IPS-NIHi11 (cell line): ENCODE results near the gene RIPK4.
"Not testable (repeated sequence)": the region's sequence is repeated elsewhere in the genome, so short reads cannot be mapped to it uniquely, and the experiment has no call there.

ENCODE experiments used
- DNase-seq: peaks from one replicate; pipeline ENCODE4 v3.0.0; 2012; ENCODE audit warnings: mixed read lengths, low spot score

Gene RIPK4

DNA sequence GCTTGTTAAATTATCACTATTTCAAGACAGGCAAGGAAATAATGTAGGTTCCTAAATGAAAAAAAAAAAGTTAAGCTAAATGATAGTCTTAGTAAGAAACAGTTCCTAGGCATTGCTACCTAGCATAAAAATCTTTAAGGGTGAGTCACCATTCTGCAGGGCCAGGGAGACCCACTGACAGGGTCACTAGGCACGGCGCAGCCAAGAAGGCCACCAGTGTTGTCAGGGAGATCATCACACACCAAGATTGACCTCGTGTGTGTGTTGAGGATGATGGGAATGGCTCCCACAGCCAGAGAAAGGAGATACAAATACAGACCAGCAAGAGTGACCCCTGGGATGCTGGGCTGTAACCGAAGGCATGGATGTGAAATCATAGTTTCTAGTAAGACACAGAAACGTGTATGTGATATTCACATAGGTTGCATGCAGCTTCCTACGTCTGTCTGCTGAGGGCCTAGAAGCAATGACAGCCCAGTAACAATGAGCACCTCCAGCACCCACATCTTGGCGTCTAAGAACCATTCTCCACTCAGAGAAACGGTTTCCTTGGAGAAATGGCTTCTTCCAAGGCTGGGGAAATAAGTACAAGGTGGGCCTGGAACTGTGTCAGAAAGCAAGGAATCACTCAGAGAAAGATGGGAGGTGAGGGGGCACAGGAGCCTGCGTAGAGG lies 29.1 kb downstream of the RIPK4 start:
- DNase-seq = no peak

DNA sequence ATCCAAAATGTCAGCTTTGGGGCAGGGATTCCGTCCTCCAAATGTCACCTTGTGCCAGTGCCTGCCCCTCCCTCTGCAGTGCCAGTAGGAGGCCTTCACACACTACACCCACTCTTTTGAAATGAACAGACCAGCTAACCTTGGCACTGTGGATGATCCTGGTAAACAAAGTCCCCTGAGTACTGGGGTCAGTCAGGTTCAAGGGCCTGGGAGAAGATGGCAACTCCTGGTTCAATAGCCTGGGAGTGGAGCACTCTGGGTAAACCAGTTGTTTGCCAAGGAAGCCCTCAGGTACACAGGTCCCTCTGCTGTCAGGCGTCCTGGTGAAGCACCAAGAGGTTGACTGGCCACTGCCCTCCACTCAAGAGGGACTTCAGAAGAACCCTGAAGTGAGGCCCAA lies 30.4 kb downstream of the RIPK4 start:
- no peak for DNase-seq

DNA sequence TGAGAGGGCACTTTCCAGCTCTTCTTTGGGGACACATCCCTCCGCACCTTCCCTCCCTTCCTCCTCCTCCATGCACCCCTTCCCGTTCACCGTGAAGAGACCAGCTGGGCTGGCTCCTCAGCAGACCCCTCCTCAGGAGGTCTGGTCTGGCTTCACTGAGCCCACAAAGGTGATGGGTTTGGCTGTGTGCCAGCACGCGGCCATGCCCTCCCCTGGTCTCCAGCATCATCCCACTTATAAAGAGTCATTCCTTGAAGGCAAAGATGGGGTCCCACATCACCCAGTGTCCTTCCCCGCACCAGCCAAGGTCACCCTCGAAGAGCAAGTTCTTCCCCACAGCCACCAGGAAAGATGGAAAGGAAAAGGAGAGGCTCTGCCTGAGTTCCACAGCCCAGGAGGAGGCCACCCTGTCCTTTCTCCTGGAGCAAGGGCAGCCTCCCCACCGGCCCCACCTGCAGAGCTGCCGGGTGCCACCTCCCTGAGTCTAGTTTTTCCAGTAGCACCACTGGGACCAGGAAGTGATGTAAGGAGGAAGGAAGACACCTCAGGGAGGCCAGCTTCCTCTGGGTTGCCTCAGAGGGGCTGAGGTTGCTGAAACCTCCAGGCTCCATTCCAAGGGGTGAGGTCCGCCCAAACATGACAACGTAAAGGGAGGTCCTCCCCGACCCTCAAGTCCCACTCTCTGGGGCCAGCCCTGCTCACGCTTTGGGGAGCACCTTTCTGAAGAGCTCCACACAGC lies 32.7 kb downstream of the RIPK4 start:
- no peak for DNase-seq

DNA sequence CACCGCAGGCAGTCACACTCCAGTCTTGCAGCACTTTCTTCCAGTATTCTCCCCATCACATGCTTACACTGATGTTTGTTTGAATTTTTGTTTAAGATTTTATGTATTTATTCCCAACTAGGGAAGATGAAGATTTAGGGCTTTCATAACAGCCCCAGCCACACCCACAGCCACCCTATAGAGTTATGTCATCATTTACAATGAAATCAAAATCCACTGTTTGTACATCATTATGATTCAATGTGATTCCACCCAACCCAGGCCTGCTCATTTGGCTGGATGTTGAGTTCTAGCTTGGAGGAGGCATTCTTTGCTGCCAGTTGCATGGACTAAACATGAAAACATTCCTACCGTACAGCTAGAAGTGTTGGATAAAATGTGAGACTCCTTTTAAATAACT lies 35.8 kb downstream of the RIPK4 start:
- no peak for DNase-seq

DNA sequence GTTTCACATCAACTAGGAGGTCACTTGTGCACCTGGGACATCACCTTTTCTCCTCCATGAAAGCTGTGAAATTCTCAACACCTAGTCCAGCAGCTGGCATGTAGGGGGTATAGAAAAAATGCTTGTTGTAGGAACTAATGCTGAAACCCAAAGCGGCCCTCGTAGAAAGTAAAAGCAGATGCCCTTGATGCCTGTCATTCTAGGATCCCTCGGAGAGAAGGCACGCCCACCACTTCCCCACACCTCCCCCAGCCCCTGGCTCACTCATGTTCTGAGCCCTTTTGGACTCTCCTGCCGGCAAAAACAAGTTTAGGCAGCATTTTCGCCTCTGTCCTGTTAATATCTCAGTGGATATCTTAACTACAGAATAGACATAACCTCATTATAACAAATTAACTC lies 36.5 kb downstream of the RIPK4 start:
- DNase-seq = no peak

DNA sequence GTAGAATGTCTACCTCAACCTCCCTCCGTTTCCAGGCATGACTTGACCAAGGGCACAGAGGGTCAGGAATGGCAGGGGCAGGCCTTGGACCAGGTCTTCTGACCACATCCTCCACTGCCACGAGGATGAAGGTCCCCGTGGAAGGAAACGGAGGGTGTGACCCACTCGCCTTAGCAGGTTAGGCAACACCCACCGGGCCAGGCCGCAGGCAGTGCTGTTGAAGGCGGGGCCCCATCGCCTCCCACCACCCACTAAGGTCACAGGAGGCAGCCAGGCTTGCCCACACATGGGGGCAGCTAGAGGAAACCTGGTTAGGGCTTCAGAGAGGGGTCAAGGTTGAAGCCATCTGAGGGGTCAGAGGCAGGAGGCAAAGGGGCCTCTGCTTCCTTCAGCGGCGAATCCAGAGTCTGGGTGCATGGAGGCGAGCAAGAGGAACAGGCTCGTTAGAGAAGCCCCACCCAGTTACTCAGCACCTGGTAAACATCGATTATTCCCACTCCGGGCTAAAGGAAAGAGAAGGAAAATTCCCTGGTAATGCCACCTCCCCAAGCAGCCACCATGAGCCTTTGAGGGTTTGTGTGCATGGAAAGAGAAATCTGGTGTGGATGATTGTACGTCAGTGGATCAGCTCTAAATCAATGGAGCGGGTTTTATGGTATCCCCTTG lies 37.0 kb downstream of the RIPK4 start:
- DNase-seq = no peak

DNA sequence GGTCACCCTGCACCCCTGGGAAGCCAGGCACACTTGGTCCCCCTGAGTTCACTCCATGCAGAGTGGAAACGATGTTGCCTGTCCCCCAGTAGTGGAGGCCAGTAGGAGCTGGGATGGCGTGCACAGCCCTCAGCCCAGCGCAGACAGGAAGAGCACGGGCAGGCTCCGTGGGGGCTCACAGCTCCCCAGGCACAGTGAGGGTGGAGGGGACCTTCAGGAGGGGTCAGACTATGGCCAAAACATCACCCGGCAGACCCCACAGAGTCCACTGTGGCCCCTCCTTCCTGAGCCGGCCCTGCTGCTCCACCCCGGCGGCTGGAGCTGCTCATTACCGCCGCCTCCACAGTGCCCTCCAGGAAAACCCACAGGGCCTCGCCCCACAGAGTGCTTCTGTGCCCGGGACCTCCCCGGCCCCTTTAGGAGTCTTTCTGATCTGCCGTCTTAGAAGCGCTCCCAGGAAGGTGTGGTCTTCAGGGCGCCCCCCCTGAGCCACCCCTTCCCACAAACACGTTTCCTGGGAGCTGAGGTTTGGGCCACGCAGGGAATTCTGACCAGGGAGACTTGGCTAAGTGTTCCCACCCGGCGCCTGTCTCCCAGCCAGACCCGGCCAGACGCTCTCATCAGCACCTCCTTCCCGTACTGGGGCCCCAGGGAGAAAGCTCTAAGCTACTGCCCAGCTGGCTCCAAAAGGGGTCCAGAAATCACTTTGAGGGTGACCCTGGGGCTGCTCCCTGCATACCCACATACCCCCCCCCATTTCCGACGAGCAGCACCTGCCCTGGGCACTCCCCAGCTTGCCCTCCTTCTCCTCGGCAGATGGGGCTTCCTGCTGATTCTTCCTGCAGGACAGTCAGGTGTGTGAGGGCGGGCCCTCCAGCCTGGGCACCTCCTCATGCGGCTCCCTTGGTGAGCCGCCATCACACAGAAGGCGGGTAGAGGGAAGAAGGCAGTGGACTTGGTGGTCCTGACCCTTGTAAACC lies 38.8 kb downstream of the RIPK4 start:
- no peak for DNase-seq

DNA sequence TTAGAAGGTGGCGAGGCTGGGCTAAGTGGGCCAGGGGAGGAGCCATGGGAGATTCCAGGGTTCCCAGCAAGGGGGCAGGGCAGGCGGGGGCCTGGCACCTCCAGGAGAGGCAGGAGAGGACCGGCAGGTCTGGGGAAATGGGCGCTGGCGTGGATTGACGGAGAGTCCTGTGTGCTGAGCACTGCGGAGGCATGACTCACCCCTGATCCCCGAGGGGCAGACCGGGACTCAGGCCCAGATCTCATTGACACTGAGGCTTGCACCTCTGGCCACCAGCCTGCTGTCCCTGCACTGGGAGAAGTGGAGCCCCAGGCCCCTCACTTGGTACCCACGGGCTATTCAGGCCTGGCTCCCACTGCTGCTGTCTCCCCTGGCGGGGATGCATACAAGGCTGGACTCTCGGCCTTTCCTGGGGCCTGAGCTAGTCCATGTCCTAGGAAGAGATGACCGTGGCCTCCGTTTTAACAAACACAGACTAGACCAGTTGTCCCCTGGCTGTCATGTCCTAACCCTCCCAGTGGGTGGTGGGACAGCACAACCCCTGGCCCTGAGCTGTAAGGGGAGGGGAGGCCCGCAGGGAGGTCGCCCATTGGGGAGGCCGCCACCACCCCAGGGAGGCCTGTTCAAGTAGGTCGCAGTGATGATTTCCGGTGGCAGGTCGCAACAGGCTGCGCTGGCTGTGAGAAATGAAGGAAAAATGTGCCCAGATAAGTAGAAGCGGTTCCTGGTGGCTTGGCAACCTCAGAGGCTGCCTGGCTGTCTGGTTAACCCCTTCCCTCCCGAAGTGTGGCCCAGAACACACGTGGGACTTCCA lies 39.7 kb downstream of the RIPK4 start:
- DNase-seq = no peak

DNA sequence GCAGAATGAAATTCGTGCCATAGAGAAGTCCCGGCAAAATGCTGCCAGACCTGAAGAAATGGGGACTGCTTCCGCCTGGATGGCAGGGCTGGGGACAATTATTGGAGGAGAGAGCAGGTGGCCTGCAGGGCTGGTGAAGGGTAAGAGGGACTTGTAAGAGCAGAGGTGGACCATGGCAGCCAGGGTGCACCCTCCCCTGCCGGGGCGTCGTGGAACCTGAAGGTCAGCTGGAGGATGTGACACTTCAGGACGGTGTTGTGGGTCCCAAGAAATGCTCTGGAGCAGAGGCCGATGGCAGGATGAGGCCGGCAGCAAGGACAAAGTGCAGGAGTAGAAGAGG lies 40.3 kb downstream of the RIPK4 start:
- DNase-seq = no peak

DNA sequence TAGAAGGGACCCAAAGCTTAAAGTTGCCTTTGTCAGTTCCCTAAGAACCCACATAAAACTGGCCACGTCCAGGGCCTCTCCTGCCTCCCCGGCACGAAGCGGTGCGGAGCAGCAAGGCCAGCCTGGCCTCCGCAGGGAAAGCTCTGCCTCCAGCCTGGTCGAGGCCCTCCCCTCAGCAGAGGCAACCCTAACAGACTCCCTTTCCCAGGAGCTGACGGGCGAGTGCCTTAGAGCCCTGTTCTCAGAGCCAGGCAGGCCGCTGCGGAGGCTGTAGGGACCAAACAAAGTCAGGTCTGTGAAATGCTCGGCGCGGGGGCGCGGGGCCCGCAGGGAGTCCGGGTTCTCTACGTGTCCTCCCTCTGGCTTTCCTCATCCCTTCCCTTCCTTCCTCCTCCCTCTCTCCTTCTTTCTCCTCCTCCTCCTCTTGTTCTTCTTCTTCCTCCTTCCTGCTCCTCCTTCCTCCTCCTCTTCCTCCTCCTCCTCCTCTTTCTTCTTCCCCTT lies 40.7 kb downstream of the RIPK4 start:
- DNase-seq = peak; percentile 51

DNA sequence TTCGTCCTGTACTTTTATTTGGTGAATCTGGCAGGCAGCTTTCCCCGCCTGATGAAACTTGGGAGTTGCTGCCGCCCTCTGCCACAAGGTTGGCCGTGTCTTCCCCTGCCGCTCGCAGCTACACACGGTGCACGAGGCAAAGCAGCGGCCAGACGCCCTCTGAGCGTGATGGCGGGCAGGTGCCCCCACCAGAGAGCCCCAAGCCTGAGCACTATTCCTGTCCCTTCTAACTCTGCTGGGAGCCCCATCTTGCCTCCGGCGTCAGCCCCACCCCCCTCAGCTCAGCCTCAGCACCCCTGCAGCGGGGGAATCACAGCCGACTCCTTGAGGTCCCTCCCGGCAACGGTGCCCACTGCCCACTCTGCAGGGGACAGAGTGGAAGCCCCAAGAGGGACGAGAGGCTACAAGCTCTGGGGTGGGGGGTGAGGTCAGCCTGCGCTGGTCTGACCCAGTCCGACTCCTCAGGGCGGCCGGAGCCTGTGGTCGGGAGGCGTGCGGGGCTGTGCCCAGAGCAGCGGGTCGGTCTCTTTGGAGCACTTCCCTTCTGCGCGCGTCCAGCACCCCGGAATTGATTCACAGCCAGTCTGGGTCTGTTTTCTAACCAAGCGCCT lies 41.3 kb downstream of the RIPK4 start:
- peak; percentile 46 for DNase-seq

DNA sequence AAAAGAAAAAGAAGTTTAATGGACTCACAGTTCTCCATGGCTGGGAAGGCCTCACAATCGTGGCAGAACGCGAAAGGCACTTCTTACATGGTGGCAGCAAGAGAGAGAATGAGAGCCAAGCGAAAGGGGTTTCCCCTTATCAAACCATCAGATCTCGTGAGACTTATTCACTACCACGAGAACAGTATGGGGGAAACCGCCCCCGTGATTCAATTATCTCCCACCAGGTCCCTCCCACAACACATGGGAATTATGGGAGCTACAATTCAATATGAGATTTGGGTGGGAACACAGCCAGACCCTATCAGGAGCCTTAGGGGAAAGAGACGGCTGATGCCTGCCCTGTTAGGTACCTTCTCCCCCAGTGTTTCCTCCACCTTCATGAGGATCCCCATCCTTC lies 43.0 kb downstream of the RIPK4 start:
- DNase-seq = not testable (repeated sequence)

DNA sequence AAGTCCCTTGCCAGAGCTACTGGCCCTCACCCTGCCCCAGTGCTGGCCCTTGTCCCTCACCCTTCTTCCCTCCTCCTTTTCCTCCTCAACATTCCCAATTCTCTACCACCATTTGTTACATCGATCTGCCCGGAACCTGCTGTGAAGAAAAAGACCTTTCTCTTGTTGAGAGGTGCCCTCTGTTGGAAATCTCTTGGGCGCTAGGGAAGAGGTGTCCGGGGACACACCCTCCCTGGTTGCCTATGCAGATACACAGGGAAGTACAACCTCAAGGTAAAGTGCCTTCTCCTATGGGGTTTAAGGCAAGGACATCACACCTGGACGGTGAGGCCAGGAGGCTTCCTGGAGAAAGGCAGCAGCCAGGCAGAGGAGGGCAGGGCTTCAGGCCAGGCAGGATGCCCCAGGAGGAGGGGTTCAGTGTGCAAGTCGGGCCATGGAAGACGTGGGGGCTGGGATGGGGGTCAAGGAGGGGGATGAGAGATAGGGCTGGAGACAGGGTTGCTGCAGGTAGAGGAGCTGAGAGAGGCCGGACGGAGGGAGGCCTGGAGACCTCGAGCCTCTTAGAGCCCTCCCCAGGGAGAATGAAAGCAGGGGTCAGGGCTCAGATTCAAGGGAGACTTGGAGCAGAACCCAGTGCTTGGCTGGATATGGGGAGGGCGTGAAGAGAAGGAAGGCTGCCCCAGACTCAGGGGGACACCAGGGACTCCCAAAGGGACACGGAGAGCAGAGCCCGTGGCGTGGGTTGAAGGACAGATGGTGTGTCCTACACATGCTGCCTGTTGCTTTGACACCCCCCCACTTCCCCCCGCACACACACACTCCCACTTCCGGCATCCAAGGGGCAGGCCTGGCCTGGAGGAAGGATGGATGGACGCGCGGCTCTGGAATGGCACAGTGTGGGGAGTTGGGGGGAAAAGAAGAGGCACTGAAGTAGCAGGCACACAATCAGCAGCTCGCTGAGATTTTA lies 44.5 kb downstream of the RIPK4 start:
- DNase-seq = no peak

DNA sequence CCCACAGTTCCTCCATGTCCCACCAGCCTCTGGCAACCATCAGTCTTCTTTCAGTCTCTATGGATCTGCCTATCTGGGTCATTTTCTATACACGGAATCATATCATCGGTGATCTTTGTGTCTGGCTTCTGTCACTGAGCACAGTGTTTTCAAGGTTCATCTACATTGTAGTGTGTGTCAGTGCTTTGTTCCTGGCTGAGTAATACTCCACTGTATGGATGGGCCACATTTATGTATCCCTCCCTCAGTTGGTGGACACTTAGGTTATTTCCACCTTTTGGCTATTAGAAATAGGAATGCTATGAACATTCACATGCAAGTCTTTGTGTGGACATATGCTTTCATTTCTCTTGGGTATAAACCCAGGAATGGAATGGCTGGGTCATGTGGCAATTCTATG lies 46.6 kb downstream of the RIPK4 start:
- DNase-seq = no peak

DNA sequence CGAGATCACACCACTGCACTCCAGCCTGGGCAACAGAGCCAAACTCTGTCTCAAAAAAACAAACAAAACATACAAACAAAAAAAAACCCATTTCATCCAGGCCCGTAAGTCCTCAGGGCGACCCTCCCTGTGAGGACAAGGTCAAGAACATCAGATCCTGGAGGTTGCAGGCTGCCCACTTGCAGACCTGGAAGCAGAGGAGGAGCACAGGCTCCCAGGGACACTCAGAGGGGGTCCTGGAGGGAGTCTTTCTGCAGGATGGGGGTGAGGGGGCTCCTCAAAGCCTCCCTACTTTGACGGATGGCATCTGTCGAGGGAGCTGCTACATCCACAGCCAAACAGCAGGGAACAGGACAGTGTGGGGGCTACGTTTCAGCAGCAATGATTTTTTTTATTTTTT lies 47.2 kb downstream of the RIPK4 start:
- DNase-seq = no peak

DNA sequence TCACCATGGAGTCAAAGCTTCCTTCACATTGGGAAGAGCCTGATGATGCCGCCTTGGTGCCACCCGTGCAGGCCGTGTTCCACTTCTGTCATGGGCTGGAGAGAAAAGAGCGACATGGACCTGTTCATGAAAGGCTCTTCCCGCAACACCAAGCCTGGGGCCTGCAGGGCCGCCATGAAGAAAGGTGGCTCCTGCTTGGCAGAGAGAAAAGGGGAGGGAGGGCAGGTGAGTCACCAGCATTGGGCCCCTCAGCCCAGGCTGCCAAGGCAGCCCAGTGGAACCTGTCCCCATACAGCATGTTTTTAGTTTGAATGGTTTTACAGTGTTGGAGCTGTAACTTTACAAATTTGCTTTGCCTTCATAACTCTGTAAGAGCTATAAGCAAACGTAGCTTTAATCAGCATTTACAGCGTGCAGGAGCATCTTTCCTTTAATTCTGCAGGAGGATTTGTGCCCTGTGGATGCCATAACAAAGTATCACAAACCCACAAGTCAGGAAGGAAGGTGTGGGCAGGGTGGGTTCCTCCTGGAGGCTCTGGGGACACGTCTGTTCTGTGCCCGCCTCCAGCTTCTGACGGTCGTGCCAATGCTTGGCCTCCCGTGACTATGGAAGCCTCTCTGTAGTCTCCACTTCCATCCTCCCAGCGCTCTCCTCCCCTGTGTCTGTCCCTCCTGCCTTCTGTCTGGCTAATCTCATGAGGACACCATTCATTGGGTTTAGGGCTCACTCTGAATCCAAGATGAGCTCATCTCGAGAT lies 49.1 kb downstream of the RIPK4 start:
- DNase-seq = no peak

DNA sequence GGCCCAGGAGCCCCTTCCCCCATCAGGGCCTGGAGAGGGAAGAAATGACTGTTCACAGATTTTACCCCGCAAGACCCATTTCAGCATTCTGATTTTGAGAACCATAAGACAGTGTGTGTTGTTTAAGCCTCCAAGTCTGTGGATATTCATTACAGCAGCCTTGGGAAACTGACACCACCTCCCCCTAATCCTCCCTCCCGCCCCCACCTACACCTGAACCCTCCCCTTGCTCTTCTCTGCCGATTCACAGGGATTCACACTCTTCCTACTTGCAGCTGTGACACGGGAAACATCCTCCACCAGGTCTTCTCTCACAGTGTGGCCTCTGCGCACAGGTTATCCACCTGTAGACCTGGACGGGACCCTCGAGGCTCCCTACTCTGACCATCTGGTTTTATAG lies 50.1 kb downstream of the RIPK4 start:
- no peak for DNase-seq

DNA sequence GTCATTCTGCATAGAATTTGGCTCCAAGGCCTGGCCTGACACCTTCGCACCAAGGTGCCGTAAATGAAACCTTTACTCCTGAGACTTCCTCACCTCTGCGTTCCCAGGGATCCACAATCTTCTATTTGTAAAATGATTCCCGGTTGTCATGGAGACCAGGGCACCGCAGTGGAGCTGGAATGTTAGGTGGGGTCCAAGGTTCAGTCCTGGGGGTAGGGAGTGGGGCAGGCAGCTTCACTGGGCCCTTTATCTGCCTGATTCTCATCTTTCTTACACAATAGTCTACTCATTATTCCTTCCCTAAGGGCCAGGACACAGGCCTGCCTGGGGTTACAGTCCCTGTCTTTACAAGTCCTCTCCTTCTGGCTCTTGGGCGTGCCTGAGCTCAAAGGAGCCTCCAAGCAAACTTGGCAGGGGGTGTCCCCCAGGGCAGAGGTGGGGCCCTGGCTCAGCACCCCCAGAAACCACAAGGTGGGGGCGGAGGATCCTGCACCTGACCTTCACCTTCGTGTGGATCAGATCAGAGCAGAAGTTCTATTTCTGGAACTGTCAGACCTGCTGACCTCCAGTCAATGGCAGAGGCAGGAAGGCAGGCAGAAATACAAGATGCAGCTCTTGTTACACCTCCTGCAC lies 51.1 kb downstream of the RIPK4 start:
- no peak for DNase-seq
